Measurements from ENCODE around the gene CEACAM4.

Gene CEACAM4

DNA sequence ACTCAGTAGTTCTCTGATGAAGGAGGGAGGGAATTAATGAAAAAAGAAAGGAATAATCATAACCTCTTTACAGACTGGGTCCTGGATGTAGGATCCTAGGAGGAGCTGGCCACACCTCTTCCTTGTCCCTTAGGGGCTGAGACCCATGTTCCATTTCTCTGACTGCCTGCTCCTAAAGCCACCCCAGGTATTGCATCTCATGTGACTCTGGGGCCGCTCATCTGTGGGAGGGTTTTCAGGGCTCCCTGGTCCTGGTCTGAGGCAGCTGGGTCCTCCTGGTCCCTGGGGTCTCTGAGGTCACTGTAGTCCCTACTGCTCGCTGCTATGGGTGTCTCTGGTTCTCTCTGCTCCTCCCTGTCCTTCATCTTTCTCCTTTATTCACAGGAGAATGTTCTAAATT lies 48.0 kb downstream of the CEACAM4 start:
- no peak overlapping the region for H3K4me3 ChIP-seq (replicated peaks; ENCODE audit: low read depth, low read length)
- DNase-seq (ENCODE audit: extremely low read depth, low read depth): no peak

DNA sequence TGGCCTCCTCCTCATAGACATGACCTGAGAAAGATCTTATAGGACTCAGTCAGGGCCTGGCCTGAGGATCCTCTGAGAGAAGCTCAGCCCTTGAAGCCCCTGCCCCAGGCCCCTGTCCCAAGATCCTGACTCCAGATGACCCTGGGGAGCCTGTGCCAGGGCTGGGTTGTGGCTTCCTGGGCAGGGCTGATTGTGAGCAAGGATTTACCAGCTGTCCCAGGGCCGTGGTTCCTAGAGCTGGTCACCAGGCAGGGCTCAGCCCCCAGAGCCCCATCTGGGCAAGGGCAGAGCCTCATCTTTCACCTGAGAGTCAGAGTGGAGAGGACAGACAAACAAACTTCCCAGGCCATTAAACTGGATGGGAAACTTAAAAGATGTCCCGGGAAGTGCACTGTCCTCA lies 49.0 kb downstream of the CEACAM4 start:
- TF ChIP-seq, protein P1, sequence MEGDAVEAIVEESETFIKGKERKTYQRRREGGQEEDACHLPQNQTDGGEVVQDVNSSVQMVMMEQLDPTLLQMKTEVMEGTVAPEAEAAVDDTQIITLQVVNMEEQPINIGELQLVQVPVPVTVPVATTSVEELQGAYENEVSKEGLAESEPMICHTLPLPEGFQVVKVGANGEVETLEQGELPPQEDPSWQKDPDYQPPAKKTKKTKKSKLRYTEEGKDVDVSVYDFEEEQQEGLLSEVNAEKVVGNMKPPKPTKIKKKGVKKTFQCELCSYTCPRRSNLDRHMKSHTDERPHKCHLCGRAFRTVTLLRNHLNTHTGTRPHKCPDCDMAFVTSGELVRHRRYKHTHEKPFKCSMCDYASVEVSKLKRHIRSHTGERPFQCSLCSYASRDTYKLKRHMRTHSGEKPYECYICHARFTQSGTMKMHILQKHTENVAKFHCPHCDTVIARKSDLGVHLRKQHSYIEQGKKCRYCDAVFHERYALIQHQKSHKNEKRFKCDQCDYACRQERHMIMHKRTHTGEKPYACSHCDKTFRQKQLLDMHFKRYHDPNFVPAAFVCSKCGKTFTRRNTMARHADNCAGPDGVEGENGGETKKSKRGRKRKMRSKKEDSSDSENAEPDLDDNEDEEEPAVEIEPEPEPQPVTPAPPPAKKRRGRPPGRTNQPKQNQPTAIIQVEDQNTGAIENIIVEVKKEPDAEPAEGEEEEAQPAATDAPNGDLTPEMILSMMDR (IDR thresholded peaks at IDR 0.05; ENCODE audit: low read depth, low read length, missing control alignments): no peak
- H3K4me3 ChIP-seq (replicated peaks; ENCODE audit: low read depth, low read length): no peak overlapping the region
- DNase-seq (ENCODE audit: extremely low read depth, low read depth): no peak

More for the DNA sequence above, 48.0 kb downstream of the CEACAM4 start:
- TF ChIP-seq, protein P1 (IDR thresholded peaks at IDR 0.05; ENCODE audit: low read depth, low read length, missing control alignments): no peak

DNA sequence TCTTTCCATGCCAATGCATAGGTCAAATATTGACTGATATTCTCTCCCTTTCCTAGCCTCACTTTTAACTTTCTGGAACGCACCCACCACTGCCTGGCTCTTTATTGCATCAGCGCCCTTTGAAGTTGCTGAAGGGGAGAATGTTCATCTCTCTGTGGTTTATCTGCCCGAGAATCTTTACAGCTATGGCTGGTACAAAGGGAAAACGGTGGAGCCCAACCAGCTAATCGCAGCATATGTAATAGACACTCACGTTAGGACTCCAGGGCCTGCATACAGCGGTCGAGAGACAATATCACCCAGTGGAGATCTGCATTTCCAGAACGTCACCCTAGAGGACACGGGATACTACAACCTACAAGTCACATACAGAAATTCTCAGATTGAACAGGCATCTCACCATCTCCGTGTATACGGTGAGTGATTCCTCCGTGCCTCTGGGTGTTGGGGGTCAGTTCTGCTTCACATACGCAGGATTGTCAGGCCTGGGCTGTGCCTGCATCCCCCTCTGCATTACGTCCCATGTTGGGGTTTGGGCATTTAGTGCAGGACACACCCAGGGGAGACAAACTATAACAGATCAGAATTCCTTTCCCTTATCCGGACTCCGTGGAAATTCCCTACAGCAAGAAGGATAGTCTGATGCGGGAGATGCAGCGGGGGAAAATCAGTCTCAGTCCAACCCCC lies 49.6 kb downstream of the CEACAM4 start:
- TF ChIP-seq, protein P1 (IDR thresholded peaks at IDR 0.05; ENCODE audit: low read depth, low read length, missing control alignments): no peak
- no peak overlapping the region for H3K4me3 ChIP-seq (replicated peaks; ENCODE audit: low read depth, low read length)

DNA sequence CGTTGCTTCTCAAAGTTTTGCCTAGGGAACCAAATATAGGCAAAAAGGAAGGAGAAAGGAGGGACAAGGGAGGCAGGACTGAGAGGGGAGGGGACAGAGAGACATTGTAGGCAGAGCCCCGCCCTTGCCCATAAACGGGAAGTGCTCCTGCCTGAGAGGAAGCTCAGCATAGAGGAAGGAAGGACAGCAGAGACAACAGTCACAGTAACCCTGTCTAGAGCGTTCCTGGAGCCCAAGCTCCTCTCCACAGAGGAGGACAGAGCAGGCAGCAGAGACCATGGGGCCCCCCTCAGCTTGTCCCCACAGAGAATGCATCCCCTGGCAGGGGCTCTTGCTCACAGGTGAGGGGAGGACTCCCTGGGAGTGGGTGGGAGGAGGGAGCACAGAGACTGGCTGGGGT lies 50.9 kb downstream of the CEACAM4 start, which contains the start of gene CEACAM21:
Gene CEACAM21, plus strand, starts transcription at position 169 of the 400 bp plus-strand sequence. Its CDS starts 109 bp downstream, at position 278.
- no peak within 1 kb of the TSS for H3K4me3 ChIP-seq (replicated peaks; ENCODE audit: low read depth, low read length)
- TF ChIP-seq, protein P1 (IDR thresholded peaks at IDR 0.05; ENCODE audit: low read depth, low read length, missing control alignments): no peak
- DNase-seq (ENCODE audit: extremely low read depth, low read depth): no peak

More for the DNA sequence above, 49.6 kb downstream of the CEACAM4 start:
- DNase-seq (ENCODE audit: extremely low read depth, low read depth): no peak

DNA sequence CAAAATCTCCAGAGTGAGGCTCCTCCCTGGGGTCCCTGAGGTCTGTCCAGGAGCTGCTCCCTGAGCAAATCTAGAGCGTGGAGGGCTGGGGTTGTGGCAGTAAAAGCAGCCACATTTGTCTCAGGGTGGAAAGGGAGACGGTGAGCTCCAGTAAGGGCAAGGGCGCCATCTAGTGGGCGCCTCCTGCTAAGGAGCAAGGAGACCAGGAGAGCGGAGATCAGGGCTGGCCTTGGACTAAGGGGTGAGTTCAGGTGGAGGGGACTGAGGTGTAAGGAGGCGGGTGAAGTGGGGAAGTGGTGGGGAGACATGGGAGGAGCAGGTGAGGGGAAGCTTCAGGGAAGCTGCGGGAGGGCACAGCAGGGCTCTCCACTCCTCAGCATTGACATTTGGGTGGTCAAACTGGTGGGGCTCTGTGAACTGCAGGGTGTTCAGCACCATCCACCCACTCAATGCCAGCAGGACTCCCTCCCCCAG lies 56.2 kb downstream of the CEACAM4 start:
- DNase-seq (ENCODE audit: extremely low read depth, low read depth): peak; percentile 19
- H3K4me3 ChIP-seq (replicated peaks; ENCODE audit: low read depth, low read length): no peak overlapping the region
- TF ChIP-seq, protein P1 (IDR thresholded peaks at IDR 0.05; ENCODE audit: low read depth, low read length, missing control alignments): peak; percentile 97

DNA sequence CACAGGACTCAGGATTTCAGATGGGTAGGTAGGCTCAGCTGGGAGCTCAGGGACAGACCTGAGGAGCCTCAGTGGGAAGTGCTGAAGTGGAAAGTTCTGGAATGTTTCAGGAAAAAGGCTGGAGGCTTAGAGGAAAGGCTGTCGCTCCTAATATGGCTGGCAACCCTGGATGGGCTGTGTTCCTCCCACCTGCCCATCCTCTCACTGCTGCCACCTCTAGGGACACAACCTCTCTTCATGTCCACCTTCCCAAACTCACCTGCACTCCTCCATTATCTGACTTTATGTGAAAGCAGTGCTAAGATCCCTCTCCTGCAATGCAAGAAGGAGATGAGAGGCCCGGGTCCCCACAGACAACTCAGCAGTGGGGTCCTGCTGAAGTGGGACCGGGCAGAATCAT lies 56.7 kb downstream of the CEACAM4 start:
- H3K4me3 ChIP-seq (replicated peaks; ENCODE audit: low read depth, low read length): no peak overlapping the region
- TF ChIP-seq, protein P1 (IDR thresholded peaks at IDR 0.05; ENCODE audit: low read depth, low read length, missing control alignments): no peak
- DNase-seq (ENCODE audit: extremely low read depth, low read depth): no peak
